ENCODE data around the gene FNDC3A.
"Not testable (repeated sequence)": the region's sequence is repeated elsewhere in the genome, so short reads cannot be mapped to it uniquely, and the experiment has no call there.

Gene FNDC3A

GRCh38 chr13:49044008-49044407, 68.3 kb downstream of the FNDC3A start:
- DNase-seq = no peak

DNA sequence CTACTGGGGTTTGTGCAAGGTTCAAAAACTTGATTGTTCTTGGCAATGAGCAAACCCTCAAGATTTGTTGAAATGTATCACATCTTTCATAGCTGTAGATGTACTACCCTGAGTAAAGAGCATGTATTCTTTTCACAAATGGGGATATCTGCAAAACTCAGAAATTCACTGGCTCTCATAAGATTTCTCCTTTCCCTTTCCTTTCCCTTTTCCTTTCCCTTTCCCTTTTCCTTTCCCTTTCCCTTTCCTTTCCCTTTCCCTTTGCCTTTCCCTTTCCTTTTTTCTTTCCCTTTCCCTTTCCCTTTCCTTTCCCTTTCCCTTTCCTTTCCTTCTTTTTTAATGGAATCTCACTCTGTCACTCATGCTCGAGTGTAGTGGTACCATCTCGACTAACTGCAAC, 69.1 kb downstream of the FNDC3A start:
- DNase-seq = no peak

DNA sequence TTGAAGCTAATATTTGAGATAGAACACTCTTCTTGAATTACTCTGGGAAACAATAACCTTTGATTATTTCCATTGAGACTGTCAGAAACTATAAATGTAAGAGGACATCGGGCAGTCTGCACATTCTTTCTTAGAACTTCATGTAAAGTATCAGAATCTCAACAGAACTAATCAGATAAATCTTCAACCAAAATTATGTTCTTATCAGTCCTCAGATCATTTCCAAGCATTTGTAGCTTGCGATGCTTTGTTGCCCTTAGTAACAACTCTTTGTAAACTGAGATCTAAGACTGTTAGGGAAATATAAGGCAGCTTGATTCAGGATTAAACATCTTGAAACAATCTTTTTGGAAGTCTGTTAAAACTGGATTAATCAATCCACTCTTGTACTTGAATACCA, 70.3 kb downstream of the FNDC3A start:
- no peak for DNase-seq

DNA sequence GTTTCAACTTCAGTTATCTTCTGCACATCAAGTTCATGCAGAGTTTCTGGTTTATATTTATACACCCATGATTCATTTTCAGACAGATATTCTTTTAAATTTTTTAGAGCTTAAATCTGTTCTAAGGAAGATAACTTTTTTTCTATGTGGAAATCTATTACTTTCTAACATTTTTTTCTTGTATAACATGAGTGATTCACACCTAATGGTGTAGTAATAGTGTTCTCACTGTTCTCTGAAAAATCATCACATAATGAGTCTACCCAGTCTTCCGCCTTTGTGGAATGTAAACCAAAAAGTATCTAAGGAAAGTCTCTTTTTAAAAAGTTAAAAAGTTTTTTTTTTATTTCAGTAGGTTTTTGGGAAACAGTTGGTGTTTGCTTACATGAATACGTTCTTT, 70.8 kb downstream of the FNDC3A start:
- DNase-seq = no peak

- no peak for DNase-seq
Observed at GRCh38 chr13:49052813-49053212, 77.1 kb downstream of the FNDC3A start.

DNA sequence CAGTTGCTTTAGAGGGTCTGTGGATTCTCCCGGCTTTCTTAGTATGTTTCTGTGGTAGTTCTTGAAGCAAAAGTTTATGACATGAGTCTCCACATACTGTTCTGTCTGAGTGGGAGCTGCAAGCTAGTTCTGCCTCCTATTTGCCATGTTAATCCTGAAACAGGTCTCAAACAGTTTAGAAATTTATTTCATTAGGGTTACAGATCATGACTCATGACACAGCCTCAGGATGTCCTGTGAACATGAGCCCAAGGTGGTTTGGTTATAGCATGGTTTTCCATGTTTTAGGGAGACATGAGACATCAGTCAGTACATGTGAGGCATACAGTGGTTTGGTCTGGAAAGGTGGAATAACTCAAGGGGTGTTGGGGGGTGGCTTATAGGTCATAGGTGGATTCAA, 77.5 kb downstream of the FNDC3A start:
- no peak for DNase-seq

- DNase-seq = no peak
Observed at GRCh38 chr13:49053906-49054305, 78.2 kb downstream of the FNDC3A start.

GRCh38 chr13:49055021-49055420, 79.3 kb downstream of the FNDC3A start:
- no peak for DNase-seq

- DNase-seq = no peak
Observed at GRCh38 chr13:49057176-49057575, 81.5 kb downstream of the FNDC3A start.

- no peak for DNase-seq
Observed at GRCh38 chr13:49058761-49059160, 83.0 kb downstream of the FNDC3A start.

- DNase-seq = no peak
Observed at GRCh38 chr13:49060678-49061387, 85.1 kb downstream of the FNDC3A start.

- not testable (repeated sequence) for DNase-seq
Observed at GRCh38 chr13:49061388-49061752, 85.7 kb downstream of the FNDC3A start.

DNA sequence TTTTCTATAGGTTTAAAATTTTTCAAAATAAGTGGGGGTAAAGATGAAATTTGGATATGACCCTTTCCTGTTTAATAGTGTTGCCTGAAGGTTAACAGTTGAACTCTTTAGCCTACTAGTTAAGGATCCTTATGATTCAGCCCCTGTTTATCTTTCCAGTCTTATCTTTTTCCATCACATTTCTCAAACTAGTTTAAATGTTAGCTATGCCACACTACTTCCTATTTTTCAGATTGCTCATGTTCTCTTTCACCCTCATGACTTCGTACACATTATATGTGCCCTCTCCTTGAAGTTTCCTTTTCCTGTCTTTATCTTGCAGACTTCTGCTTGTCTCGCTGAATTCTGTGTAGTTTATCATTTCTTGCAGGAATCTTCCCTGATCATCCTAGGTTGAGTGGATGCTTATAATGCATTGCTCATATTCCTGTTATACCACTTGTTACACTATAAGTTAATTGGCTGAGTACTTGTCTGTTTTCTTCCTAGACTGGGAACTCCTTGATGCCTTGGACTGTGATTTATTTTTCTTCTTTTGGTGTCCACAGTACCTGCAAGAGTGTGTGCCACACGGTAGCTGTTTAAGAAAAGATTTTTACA, 86.7 kb downstream of the FNDC3A start:
- no peak for DNase-seq

GRCh38 chr13:49063011-49063410, 87.3 kb downstream of the FNDC3A start:
- DNase-seq = no peak

DNA sequence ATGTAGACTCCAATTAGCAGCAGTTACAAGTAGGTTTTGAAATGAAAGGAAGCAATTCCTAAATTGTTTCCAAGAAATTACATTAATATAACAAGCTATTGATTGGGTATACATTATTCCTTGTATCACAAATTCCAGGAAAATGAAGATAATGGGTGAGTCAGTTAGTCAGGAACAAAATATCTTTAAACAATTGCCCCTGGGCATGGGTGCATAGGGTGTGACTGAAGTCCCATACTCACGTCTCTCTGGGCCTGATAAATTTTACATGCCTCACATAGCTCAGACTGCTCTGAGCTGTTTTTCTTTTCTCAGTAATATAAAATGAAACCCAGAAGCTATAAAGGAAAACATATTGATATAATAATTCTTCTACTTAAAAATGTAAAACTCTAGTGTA, 87.8 kb downstream of the FNDC3A start:
- no peak for DNase-seq

DNA sequence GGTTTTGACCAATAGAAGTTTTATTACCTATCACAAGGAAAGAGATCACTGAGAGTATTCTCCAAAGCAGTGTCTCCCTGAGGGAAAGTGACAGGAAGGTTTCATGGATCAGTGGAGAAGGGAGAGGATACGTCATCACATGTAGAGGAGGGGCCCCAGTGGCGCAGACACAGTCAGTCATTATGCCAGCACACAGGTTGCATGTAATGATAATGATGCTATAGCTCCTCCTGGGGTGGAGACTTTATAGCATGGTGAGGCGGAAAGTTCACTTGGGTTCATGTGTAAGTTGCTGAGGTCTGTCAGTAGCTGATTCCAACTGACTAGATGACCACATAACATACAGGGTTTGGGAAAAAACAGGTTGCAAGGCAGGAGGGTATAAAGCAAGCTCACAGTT, 88.8 kb downstream of the FNDC3A start:
- DNase-seq = no peak

- no peak for DNase-seq
Observed at GRCh38 chr13:49066856-49067255, 91.1 kb downstream of the FNDC3A start.

DNA sequence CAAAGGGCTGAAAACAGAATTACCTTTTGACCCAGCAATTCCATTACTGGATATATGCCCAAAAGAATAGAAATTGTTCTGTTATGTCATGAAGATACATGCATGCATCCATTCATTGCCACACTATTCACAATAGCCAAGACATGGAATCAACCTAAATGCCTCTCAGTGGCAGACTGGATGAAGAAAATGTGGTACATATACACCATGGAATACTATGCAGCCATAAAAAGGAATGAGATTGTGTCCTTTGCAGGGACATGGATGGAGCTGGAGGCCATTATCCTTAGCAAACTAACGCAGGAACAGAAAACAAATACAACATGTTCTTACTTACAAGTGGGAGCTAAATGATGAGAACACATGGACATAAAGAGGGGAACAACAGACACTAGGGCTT, 92.8 kb downstream of the FNDC3A start:
- not testable (repeated sequence) for DNase-seq

- not testable (repeated sequence) for DNase-seq
Observed at GRCh38 chr13:49070021-49070420, 94.3 kb downstream of the FNDC3A start.

DNA sequence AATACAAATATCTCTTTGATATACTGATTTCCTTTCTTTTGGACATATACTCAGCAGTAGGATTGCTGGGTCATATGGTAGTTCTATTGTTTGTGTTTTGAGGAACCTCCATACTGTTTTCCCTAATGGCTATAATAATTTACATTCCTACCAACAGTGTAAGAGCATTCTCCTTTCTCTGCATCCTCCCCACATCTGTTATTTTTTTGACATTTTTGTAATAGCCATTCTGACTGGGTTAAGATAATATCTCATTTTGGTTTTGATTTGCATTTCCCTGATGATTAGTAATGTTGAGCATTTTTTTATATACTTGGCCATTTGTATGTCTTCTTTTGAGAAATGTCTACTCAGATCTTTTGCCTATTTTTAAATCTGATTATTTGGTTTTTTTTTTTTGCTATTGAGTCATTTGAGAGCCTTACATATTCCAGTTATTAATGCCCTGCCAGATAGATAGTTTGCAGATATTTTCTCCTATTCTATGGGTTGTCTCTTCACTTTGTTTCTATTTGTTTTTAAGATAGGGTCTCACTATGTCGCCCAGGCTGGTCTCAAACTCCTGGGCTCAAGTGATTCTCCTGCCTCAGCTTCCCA, 95.7 kb downstream of the FNDC3A start:
- no peak for DNase-seq

GRCh38 chr13:49082653-49083536, 107.2 kb downstream of the FNDC3A start:
- no peak for DNase-seq

DNA sequence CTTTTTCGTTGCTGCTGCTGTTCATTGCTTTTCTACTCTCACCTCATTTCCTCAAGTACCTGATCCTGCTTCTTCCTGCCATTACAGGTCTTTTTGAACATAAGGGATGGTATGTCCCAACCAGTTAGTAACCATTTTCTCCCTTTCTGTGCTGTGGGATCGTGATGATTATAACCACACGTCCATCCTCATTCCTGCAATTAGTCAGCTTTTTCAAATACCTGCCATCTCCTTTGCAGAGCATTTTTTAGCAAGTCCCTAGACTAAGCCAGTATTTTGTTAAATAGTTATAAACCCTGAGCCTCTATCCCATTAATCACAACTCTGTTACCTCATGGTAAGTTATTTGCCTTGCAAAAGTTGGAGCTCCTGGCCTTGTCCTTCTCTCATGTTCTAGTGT, 109.2 kb downstream of the FNDC3A start:
- no peak for DNase-seq

DNA sequence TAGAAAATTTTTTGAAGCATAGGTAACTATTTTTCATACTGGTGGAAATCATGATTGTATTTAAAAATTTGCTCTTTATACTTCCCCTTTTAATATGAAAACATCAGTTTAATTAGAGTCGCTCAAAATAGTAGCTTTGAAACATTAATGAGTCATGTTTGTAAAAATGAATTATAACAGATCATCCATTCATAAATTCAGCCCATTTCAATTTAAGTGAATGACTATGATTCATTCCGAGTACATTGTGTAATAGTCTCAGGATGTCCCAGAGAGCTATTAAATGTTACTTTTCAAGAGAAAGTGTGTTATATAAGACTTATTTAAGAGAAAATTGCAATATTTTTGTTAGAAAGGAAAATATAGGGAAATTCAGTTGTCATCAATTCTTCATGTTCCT, 111.0 kb downstream of the FNDC3A start:
- no peak for DNase-seq

GRCh38 chr13:49093376-49093775, 117.7 kb downstream of the FNDC3A start:
- no peak for DNase-seq

All from cortex of kidney (tissue), 1 donor.